NCI-H1436 (cell line): ENCODE results near the gene SNCA.

Source experiments
- DNase-seq: peaks from one replicate; lab custom pipeline; 2025; lab: John Stamatoyannopoulos, UW

Gene SNCA

DNA sequence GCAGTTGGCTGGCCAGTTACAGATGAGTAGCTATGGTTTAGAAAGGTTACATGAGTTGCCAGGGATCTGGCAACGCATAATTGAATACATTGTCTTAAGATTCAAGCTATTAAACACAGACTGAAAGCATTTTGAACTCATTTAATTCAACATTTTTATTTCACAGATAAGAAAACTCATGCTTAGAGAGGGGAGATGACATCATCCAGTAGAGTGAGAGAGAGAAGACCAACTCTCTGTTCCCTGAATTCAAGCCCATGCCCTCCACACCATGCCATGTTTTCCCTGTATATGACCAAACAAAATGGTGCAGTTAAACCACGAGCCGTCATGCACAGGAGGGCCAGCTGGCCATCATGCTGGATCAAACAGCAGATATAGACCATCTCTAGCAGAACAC lies 22.6 kb downstream of the SNCA start:
- no peak for DNase-seq

DNA sequence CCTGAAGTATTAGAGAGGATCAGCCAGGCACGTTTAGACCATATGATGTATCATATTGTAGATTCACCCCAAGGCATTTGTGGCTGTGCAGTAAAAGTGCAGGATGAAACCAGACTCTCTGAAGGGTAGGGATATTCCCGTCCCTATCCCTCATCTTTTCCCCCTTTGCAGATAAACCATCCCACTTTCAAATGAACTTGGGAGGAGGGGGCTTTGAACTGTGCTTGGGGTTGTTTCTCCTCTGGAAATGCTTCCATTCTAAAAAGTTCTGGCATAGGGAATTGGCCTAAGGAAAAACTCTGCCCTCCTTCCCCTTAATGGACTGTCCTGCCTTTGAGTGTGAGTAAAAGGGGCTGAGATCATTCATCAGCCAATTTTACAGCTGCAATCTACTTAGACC lies 23.8 kb downstream of the SNCA start:
- no peak for DNase-seq

DNA sequence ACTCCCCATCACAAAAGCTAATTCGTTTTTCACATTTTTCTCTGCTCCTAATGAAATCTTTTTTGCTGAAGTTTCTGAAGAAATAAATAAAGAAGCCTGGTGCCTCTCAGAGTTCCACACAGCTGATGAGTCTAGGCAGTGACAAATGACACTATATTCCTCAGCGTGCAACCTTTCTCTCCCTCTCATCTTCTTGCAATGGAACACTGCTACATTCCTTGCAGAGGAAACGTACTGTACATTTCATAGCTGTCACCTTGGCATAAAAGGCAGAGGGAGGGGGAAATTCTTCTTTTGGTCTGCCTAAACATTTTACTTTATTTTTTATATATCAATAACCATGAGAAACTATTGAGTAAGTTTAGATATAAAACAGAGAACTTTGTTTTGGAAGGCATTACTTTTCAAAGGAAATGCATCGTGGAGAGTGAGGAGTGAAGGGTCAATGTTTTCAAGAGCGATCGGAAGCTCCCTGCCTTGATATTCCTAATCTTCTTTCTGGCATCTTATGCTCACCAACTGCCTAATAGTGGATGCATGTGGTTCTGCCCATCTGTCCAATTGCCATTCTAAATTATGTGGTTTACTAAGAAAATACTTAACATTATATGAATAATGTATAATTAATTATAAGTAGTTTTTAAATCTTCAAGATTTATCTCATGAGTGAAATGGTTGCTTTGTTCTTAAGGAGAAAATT lies 29.4 kb downstream of the SNCA start:
- no peak for DNase-seq

DNA sequence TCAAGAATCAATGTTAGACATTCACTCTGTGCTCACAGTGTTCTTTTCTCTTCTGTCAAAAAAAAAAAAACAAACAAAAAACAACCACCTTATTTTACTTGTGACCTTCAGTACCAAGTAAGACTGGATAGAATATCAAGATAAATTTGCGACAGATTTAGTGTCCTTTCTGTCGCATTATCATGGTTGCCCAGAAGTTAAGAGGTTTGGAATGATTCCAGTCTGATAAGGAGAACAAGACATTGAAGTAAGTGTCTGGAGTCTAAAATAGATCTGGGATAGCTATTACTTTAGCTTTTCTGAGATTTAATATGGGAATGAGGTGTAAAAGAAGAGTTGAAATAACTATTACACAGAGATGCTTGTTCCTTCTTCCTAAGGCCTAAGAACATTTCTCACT lies 31.7 kb downstream of the SNCA start:
- no peak for DNase-seq

DNA sequence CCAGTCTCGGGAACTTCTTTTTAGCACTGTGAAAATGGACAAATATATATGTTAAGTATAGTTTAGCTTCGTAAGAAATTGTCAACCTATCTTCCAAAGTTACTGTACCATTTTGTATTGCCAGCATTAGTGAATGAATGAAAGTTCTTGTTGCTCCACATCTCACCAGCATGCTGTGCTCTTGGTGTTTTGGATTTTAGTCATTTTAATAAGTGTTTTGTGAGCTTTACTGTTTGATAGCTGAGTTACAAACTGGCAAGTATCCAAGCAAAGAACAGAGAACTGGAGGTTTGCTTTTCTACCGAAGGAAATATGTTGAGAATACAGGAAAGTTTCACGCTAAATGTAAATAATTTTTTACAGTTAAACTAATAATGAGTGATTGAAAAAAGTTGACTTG lies 33.0 kb downstream of the SNCA start:
- DNase-seq, result no peak

DNA sequence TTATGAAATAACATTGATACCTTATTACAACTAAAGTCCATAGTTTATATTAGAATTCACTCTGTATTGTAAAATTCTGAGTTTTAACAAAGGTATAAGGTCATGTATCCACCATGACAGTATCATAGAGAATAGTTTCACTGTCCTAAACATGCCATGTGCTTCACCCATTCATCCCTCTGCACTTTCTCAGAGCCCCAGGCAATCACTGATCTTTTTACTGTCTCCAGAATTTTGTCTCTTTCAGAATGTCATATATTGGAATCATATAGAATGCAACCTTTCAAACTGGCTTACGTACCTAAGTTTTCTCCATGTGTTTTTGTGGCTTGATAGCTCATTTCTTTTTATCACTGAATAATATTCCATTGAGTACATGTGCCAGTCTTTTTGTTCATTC lies 33.9 kb downstream of the SNCA start:
- no peak for DNase-seq

DNA sequence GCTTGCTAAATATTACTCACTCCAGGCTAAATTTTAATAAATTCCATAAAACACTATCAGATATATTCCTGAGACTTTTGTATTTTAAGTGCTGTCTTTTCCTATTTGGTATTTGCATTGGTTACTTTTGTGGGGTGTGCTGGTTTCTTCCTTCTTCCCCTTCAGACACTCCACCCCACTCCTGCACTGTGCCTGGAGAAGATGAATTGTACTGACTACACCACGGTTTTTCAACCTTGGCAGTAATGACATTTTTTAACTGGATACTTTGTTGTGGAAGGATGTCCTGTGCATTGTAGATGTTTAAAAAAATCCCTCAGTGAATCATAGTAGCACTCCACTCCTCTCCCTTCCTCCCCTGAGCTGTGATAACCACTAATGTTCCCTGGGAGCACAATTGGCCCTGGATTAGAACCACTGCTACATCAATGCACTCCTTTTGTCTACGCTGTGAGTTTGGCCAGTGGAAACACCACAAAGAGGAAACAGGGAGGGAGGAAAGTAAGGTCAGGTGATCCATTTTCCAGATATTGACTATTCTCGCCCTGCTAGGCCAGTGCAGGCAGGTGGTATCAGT lies 36.3 kb downstream of the SNCA start:
- no peak for DNase-seq

DNA sequence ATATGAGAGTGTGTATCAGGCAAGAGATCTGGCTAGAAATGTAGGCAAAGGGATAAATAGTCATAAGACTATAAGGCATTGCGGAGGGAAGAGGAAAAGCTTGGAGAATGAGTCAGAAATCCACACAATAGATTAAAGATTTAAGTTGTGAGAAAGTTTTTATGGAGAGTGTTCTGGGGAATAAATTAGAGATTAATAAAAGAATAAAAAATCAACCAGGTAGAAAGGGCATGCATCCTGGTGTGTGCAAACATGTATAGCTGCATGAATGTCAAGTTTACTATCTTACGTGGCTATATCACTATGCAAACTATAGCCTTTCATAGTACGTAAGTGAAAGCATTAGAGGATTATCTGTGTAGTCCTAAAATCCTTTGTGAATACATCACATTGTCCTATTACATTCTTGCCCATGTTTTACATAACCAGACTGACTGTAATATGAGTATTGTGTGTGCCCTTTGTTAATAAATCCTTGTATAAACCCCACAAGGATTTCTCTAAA lies 36.9 kb downstream of the SNCA start:
- no peak for DNase-seq

DNA sequence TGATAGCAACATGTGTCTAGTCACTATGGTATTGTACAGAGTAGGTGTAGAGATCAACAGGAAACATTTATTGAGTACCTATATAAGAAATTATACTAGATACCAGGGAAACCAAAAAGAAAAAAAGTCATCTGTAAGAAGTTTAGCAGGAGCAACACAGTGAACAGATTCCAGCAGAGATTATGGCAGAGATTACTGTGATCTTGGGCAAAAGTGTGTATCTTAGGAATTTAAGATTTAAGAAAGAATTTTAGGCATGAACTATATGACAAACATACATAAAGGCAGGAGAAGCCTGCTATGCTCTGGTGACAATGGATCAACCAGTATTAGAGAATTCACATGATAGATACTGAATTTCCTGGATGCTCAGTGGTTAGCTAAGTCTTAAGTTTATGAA lies 37.9 kb downstream of the SNCA start:
- DNase-seq, result no peak

DNA sequence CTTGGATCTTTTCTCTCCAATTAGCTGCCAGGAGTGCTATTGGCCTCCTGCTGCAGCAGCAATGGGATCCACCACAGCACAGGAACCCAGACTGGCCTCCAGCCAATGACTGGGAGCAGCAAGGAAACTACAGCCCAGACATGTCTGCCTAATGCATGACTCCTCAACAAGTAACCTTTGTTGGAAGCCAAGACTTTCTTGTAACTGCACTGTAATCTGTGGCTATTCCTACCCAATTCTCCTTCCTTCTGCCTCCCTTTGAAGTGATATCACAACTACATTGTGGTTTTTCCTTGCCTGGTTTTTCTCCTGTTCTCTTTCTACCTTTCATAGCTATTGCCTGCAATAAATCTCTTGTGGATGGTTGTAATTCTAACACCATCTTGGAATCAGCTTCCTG lies 39.8 kb downstream of the SNCA start:
- DNase-seq, result no peak

DNA sequence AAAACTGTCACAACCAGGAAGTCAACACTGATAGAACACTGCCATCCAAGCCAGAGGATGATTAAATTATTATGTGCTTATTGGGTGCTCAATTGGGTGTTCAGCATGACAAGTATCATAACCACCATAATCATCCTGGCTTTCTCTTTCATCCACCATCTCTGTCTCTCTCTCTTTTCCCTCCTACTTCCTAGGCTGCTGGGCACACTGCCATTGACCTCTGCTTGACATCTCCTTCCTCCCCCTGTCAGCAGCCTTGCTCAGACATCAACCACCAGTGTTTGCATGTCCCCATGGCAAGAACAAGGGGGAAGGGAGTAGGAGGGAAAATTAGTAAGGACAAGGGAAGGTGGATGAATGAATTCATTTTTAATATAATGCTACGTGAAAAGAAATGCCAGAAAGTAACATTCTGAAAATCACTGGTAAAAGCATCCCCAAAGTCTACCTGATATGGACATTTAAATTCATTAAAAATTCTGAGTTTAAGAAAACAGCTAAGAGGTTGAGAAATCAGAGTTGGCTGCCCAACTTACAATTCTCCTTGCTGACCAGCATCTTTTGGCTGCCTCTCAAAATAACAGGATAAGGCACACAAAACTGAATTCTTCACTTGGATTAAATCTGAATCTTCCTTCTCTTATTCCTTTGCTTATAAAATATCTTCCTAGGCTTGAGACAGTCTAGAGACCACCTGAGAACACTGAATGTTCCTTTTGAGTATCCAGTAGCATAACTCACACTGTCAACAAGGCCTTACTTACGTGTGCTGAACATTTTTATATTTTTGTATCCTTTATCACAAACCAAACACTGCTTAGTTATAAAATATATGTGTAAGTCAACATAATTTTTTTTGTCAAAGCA lies 48.5 kb downstream of the SNCA start:
- DNase-seq, result peak; percentile 16

DNA sequence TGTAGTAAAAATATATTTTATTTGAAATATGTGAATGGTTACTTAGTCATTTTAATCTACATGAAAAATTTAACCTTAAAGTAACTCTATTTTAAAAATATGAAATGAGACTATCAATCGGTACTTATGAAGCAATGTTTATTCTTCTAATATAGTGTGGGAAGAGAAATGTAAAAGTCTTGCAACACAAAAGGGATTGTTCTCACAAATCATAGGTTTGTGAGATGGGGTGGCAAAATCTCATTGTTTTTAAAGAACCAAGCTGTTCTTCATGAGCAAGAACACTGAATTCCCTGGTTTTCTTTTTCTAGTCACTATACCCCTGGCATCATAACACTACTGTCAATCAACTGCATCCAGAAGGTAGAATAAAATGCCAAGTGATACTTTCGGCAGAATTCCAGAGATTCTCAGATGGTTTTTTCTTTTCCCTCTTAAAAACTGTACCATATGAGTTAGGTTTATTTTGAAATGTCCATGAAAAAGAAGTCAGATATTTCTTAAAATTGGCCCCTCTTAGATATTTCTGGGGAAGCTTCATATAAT lies 52.2 kb downstream of the SNCA start:
- no peak for DNase-seq

DNA sequence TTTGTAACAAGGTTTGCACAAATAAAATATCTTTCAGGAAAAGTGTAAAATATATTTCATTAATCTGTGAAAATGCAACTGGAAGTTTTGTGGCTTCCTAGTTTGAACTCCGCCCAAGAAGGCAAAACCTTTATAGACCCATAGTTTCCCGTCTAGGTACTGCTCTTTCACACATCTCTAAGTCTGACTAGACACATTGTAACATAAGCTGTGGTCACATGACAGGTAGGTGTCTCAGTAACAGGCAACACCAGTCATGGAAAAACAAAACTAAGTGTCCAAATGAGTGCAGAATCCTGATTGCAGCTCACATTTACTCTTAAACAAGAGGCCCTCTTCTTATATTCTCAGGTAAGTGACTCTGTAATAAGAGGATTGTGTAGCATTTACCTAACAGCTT lies 55.6 kb downstream of the SNCA start:
- DNase-seq, result no peak

DNA sequence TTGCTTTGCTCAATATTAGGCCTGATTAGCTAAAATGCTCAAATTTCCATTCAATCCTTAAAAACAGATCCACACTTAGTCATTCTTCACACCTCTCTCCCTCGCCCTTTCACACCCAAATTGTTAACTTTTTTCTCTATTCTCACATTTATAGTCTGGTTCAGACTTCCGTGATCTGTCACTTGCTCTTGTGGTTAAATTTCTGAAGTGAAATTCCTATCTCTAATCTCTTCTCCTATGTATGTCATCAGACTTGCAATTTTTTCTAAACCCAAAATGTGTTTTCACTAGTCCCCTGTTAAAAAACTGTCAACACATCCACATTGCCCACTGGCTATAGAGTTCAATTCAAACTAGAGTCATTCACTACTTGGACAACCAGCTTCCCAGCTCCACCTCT lies 63.2 kb downstream of the SNCA start:
- DNase-seq, result no peak

DNA sequence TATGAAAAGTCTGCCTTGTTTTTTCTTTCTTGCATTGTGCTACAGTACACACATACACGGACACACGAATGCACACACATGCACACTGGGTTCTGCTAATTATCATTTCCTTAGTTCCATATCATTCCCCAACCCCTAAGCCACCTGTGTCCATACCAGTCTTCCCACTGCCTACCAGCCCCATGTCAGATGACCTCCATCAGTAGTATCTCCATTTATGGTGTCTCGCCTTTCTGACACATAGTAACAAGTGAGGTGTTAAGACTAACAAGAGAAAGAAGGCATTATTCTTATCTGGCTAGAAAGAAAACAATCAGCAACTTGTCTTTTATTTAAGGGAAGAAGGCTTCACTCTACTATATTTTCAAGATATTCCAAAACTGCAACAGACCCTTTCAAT lies 67.1 kb downstream of the SNCA start:
- DNase-seq, result no peak

DNA sequence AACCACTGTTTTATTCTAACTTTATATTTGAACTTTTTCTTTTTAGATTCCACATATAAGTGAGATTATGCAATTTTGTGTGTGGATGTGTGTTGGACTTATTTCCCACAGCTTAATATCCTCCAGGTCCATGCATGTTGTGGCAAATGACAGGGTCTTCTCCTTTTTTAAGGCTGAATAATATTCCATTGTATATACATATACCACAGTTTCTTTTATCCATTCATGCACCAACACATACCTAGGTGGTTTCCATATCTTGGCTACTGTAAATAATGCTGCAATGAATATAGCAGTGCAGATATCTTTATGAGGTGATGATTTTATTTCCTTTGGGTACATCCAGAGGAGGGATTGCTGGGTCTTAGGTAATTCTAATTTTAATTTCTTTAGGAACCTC lies 69.0 kb downstream of the SNCA start:
- no peak for DNase-seq

DNA sequence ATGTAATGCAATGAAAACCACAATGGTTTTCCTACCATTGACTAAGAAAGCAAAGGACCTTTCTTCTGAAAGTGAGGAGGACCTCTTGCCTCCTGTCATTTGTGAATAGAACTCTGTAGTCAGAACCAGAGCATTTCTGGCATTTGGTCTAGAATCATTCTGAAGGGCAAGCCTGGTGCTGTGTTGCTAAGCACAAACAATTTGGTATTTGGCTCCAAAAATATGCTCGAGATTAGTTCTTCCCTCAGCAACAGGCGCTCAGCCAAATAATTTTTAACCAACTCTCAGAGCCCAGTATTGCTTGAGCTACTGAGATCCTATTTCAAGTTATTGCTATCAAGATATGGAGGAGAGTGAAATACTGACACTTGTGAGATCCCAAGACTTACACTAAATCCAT lies 71.0 kb downstream of the SNCA start:
- no peak for DNase-seq

DNA sequence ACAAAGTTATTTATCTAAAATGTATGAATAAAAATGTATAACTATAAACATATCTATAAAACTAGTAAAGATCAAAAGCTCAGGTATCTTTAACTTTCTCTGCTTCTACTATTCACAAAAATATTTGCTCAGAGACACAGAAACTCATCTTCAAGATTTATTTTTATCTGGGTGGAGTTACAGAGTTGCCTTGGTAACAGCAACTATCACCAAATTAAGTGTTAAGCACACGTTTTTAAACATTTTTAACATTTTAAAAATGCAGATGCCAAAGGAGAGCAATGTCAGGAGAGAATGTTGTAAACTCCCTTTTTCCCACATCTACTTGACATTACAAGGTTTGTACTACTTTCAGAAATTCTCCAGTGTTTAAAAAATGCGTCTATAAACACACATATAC lies 71.4 kb downstream of the SNCA start:
- no peak for DNase-seq

DNA sequence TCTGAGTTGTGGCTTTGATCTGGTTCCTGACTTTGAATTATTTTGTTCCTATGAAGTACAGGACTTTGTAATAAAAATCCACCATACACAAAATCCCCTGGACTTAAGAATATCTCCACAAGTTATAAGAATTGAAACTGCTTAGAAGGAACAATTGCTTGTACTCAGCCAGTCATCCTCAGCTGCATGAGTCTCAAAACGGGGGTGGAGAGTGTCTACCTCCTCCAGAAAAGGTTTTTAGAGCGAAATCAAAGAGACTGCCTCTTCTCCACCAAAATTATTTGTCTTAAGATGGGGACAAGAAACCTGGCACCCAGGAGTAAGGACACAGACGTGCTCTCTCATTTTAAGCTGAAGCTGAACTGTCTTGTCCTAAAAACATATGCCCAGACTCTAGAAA lies 74.7 kb downstream of the SNCA start:
- no peak for DNase-seq

DNA sequence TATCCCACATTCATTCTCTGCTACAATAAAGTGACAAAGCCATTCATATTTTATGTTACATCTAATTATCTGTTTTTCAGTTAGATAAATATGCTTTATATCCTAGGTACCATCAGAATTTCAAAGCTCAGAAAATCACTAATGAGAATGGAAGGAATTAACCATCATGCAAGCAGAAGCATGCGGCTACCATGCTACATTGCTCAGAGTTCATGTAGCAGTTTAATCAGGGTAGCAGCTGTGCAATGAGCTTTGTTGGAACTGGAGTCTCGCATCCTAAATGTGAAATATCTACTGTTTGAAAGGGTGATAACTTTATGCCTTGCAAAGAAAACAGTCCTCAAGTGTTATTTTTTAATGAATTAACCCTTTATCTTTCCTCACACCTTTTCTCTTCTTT lies 77.5 kb downstream of the SNCA start:
- DNase-seq, result no peak

DNA sequence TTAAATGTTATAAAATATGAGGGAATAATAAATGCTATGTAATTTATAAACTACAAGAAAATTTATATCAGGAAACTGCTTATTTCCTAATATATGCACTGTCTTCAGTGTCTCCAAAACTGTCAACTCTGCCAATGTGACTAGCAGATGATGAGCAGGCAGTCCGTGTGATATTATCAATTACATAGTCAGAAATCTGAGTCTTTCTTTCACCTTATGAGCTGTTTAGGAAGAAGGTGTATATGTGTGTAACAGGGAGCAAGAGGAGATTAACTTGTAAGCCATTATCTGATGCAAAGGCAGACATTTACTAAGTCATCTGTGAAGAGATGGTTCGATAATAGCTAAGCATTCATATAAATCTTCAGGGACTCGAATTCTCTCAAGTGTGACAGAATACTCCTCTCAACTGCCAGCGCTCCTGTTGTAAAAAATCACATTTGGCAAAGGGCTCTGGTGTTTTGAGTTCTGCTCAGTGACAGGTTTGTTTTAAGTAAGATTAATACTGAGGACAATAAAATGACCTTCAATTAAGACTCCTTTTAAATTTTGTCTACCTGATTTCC lies 79.7 kb downstream of the SNCA start:
- DNase-seq, result peak; percentile 36

DNA sequence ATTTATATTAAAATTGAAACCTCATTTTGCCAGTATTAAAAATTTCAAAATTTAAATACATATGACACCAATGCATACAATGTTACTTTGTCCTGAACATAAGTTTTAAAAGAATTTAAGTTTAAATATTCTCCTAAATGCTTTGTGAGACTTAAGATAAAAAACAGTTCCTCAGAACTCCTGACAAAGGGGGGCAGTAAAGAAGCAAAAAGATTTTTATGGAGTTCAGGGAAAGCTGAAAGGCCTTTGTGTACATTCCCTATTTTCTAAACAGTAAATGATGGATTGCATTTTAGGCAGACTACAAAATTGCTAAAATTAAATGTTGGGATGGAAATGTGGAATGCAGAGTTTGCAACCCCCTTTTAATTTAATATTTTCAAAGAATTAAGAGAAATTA lies 81.7 kb downstream of the SNCA start:
- no peak for DNase-seq

DNA sequence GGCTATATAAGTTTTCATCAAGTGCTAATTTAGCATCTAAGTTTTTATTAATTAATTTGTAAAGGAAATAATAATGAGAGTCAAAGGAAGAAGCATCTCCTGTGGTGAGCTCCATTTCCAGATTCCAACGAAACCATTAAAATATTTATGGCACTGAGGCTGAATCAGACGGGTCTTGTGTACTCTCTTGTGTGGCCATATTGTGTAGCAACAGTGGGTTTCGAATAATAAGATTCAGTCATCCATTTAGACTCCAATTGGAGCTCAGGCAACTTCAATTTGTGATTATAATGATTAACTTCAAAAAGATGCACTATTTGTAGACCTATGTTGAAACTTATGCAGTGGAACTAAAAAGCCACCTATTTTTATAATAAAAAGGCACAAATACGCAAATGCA lies 82.4 kb downstream of the SNCA start:
- DNase-seq, result no peak
